Measurements from ENCODE around the gene LRRC8E.
"Not testable (repeated sequence)": the region's sequence is repeated elsewhere in the genome, so short reads cannot be mapped to it uniquely, and the experiment has no call there.

LRRC8E gene

DNA sequence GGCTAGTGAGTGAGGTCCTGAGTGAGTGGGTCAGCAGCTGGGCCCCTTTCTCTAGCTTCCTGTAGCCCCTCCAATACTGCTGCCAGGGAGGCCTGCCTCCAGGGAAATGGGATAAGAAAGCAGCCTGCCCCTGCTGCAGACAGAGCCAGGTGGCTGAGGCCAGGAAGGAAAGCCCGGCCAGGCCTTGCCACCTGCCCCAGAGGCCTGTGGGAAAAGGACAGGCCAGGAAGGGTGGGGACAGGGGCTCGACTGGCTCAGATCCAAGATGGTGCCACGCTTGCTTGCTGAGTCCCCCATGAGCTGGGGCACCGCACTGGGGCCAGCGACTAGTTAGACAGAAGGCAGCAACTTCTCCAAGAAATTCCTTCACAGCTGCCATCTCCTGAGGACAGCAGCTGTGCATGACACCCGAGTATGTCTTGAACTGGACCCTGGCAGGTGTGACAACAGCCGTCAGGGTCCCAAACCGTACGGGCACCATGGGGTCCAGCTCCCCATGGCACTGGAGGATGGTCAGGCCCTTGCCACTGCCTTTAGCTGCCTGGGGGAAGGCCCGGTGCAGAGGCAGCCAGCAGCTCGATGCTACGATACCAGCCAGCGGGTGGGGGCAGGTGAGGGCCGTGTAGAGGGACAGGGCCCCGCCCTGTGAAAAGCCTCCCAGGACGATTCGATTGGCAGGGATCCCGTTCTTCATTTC, 9.1 kb upstream of the LRRC8E start:
- H3K27ac ChIP-seq (ENCODE audit: low read depth, low read length): no peak overlapping the region
- no peak overlapping the region for H3K4me3 ChIP-seq (ENCODE audit: low read depth, low read length)
- H3K79me2 ChIP-seq (ENCODE audit: control insufficient read depth, insufficient read depth, low read length, unreplicated experiment): no peaks in the 10 kb centered on the region
- H3K27me3 ChIP-seq (ENCODE audit: insufficient read depth, low read length): peaks cover 7% of the 10 kb centered on the region
- no peak overlapping the region for H2AFZ ChIP-seq (ENCODE audit: low read length, unreplicated experiment)
- H3K4me1 ChIP-seq (ENCODE audit: control insufficient read depth, insufficient read depth, low read length, unreplicated experiment): no peaks in the 10 kb centered on the region
- H3K36me3 ChIP-seq (ENCODE audit: insufficient read depth, low read length): no peaks in the 10 kb centered on the region

DNA sequence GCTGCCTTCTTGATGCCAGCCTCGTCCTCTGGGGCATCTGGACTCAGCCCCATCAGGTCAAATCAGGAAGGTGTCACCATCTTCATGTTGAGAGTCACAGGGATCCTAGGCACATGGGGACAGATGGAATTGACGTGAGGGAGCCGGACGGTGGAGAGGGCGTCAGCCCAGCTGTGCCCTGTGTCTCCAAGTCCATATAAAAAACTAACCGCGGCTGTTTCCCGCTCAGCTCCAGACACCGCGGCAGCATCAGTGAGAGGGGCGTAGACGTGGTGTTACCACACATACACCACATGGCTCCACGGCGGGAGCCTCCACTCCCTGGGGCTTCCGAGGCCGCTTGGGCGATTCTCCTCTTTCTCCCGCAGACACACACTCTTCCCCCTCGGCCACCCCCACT, 8.5 kb upstream of the LRRC8E start:
- Histone ChIP-seq H3K4me3 (ENCODE audit: low read depth, low read length) (no peak overlapping the region), H3K27me3 (ENCODE audit: insufficient read depth, low read length) (peaks cover 2% of the 10 kb centered on the region), H3K27ac (ENCODE audit: low read depth, low read length) (no peak overlapping the region), H3K79me2 (ENCODE audit: control insufficient read depth, insufficient read depth, low read length, unreplicated experiment) (no peaks in the 10 kb centered on the region), H2AFZ (ENCODE audit: low read length, unreplicated experiment) (no peak overlapping the region), H3K36me3 (ENCODE audit: insufficient read depth, low read length) (no peaks in the 10 kb centered on the region), H3K4me1 (ENCODE audit: control insufficient read depth, insufficient read depth, low read length, unreplicated experiment) (no peaks in the 10 kb centered on the region)

DNA sequence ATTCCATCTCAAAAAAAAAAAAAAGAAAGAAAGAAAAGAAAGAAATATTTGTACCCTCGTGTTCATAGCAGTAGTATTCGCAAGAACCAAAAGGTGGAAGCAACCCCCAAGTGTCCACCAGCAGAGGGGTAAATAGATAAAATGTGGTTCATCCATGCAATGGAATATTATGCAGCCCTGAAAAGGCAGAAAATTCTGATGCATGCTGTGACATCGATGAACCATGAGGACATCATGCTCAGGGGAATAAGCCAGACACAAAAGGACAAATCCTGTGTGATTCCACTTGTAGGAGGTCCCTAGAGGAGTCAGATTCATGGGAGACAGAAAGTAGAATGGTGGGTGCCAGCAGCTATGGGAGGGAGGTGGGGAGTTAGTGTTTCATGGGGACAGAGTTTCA, 6.4 kb upstream of the LRRC8E start:
- Histone ChIP-seq H3K4me1 (ENCODE audit: control insufficient read depth, insufficient read depth, low read length, unreplicated experiment) (no peaks in the 10 kb centered on the region), H3K79me2 (ENCODE audit: control insufficient read depth, insufficient read depth, low read length, unreplicated experiment) (no peaks in the 10 kb centered on the region), H2AFZ (ENCODE audit: low read length, unreplicated experiment) (no peak overlapping the region), H3K27me3 (ENCODE audit: insufficient read depth, low read length) (no peaks in the 10 kb centered on the region), H3K4me3 (ENCODE audit: low read depth, low read length) (no peak overlapping the region), H3K27ac (ENCODE audit: low read depth, low read length) (no peak overlapping the region), H3K36me3 (ENCODE audit: insufficient read depth, low read length) (no peaks in the 10 kb centered on the region)

DNA sequence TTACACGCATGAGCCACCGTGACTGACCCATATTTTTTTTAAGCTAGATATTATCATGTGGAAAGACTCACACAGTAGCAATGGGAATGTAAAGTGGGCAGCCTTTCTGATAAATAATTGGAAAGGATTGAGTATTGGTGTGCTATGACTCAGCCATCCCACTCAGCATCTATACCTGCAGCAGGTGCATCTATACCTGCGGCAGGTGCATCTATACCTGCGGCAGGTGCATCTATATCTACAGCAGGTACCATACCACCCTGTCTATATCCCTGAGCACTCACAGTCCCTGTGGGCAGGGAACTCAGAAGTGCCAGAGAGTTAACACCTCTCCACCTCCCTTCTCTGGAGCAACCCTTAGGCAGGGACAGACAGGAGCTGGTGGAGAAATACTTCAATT, 5.2 kb upstream of the LRRC8E start:
- Histone ChIP-seq H2AFZ (ENCODE audit: low read length, unreplicated experiment) (no peak overlapping the region), H3K27ac (ENCODE audit: low read depth, low read length) (no peak overlapping the region)

DNA sequence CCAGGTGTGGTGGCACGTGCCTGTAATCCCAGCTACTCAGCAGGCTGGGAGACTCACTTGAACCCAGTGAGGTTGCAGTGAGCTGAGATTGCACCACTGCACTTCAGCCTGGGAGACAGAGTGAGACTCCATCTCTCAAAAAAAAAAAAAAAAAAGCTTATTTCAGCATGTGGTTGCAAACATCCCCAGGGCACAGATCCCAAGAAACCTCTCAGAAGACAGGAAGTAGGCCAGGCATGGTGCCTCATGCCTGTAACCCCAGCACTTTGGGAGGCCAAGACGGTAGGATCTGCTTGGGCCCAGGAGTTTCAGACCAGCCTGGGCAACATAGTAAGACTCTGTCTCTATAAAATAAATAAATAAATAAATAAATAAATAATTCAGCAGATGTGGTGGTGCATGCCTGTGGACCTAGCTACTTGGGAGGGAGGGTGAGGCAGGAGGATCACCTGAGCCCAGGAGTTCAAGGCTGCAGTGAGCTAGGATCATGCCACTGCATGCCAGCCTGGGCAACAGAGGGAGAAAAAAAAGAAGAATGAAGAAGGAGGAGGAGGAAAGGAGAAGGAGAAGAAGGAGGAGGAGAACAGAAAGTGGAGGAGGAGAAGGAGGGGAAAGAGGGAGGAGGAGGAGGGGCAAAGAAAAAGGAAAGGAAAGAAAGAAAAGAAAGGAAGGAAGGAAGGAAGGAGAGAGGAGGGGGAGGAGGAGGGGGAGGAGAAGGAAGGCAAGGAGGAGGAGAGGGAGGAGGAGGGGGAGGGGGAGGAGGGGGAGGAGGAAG, 4.3 kb upstream of the LRRC8E start:
- Histone ChIP-seq H3K79me2 (ENCODE audit: control insufficient read depth, insufficient read depth, low read length, unreplicated experiment) (no peaks in the 10 kb centered on the region), H3K4me1 (ENCODE audit: control insufficient read depth, insufficient read depth, low read length, unreplicated experiment) (no peaks in the 10 kb centered on the region), H3K36me3 (ENCODE audit: insufficient read depth, low read length) (no peaks in the 10 kb centered on the region), H3K27ac (ENCODE audit: low read depth, low read length) (no peak overlapping the region), H3K27me3 (ENCODE audit: insufficient read depth, low read length) (no peaks in the 10 kb centered on the region), H2AFZ (ENCODE audit: low read length, unreplicated experiment) (no peak overlapping the region), H3K4me3 (ENCODE audit: low read depth, low read length) (no peak overlapping the region)

More for the DNA sequence above, 5.2 kb upstream of the LRRC8E start:
- Histone ChIP-seq H3K79me2 (ENCODE audit: control insufficient read depth, insufficient read depth, low read length, unreplicated experiment) (no peaks in the 10 kb centered on the region), H3K27me3 (ENCODE audit: insufficient read depth, low read length) (no peaks in the 10 kb centered on the region), H3K4me1 (ENCODE audit: control insufficient read depth, insufficient read depth, low read length, unreplicated experiment) (no peaks in the 10 kb centered on the region), H3K4me3 (ENCODE audit: low read depth, low read length) (no peak overlapping the region), H3K36me3 (ENCODE audit: insufficient read depth, low read length) (no peaks in the 10 kb centered on the region)

DNA sequence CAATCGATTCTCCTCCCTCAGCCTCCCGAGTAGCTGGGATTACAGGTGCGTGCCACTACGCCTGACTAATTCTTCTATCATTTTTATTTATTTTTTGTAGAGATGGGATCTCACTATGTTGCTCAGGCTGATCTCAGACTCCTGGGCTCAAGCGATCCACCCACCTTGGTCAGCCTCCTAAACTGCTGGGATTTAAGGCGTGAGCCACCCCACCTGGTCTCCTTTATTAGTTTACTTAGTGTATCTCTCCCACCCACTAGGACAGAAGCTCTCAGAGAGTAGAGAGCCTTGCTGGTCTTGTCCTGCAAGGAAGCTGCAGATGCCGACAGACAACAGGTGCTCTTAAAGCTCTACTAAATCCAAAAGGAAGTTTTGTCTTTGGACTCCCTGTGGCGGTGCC, 2.5 kb upstream of the LRRC8E start:
- Histone ChIP-seq H3K27me3 (ENCODE audit: insufficient read depth, low read length) (no peaks in the 10 kb centered on the region), H3K36me3 (ENCODE audit: insufficient read depth, low read length) (no peaks in the 10 kb centered on the region), H3K79me2 (ENCODE audit: control insufficient read depth, insufficient read depth, low read length, unreplicated experiment) (peaks cover 3% of the 10 kb centered on the region)

DNA sequence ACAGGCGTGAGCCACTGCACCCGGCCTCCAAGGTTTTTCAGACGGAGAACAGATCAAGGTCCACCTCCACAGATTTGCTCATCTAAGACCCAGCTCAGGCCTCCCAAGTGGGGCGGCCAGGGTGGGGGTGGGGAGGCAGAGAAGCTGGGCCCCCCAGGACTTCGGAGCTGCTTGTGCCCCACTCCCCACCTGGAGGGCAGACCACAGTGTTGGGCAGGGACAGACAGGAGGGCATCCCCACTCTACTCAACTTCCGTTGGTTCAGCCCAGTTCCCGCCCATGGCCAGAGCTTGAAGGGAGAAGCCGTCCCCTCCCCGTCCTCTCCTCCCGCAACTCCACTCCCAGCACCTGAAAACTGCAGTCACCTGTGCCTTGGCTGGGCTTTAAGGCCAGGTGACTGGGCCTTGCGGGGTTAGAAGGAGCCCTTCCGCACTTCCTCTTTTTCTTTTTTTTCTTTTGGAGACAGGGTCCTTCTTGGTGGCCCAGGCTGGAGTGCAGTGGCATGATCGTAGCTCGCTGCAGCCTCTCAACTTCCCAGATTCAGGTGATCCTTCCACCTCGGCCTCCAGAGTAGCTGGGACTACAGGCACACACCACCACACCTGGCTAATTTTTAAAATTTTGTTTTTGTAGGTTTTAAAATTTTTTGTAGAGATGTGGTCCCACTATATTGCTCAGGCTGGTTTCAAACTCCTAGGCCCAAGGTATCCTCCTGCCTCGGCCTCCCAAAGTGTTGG, 734 bp upstream of the LRRC8E start:
- Histone ChIP-seq H2AFZ (ENCODE audit: low read length, unreplicated experiment) (no peak overlapping the region), H3K4me1 (ENCODE audit: control insufficient read depth, insufficient read depth, low read length, unreplicated experiment) (no peaks in the 10 kb centered on the region), H3K27ac (ENCODE audit: low read depth, low read length) (no peak overlapping the region), H3K79me2 (ENCODE audit: control insufficient read depth, insufficient read depth, low read length, unreplicated experiment) (peaks cover 3% of the 10 kb centered on the region), H3K4me3 (ENCODE audit: low read depth, low read length) (peak overlapping the region; percentile 92; the same call in 1 of the 2 replicates), H3K36me3 (ENCODE audit: insufficient read depth, low read length) (no peaks in the 10 kb centered on the region), H3K27me3 (ENCODE audit: insufficient read depth, low read length) (no peaks in the 10 kb centered on the region)

More for the DNA sequence above, 2.5 kb upstream of the LRRC8E start:
- Histone ChIP-seq H3K27ac (ENCODE audit: low read depth, low read length) (no peak overlapping the region), H3K4me1 (ENCODE audit: control insufficient read depth, insufficient read depth, low read length, unreplicated experiment) (no peaks in the 10 kb centered on the region), H3K4me3 (ENCODE audit: low read depth, low read length) (no peak overlapping the region), H2AFZ (ENCODE audit: low read length, unreplicated experiment) (no peak overlapping the region)

DNA sequence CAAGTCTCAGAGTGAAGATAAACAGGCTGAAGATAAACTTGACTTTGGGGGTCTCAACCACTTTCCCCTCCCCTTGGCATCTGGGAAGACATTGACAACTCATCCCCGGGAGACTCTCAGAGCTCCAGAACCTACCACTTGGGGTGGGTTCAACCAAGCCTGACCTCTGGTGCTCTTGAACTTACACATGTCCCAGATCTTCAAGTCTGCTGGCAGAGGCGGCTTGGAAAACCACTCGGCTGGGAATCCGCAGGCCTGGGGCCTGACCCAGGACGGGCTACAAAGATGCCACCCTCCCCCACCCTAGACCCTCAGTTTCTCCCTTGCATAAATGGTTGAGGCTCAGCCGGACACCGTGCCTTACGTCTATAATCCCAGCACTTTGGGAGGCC, 512 bp downstream of the LRRC8E start:
- H3K4me3 ChIP-seq (ENCODE audit: low read depth, low read length): peak overlapping the region; percentile 92
- H2AFZ ChIP-seq (ENCODE audit: low read length, unreplicated experiment): peak overlapping the region; percentile 23
- no peak overlapping the region for H3K27ac ChIP-seq (ENCODE audit: low read depth, low read length)
- H3K4me1 ChIP-seq (ENCODE audit: control insufficient read depth, insufficient read depth, low read length, unreplicated experiment): no peaks in the 10 kb centered on the region
- no peaks in the 10 kb centered on the region for H3K27me3 ChIP-seq (ENCODE audit: insufficient read depth, low read length)
- peaks cover 3% of the 10 kb centered on the region for H3K79me2 ChIP-seq (ENCODE audit: control insufficient read depth, insufficient read depth, low read length, unreplicated experiment)
- H3K36me3 ChIP-seq (ENCODE audit: insufficient read depth, low read length): no peaks in the 10 kb centered on the region

DNA sequence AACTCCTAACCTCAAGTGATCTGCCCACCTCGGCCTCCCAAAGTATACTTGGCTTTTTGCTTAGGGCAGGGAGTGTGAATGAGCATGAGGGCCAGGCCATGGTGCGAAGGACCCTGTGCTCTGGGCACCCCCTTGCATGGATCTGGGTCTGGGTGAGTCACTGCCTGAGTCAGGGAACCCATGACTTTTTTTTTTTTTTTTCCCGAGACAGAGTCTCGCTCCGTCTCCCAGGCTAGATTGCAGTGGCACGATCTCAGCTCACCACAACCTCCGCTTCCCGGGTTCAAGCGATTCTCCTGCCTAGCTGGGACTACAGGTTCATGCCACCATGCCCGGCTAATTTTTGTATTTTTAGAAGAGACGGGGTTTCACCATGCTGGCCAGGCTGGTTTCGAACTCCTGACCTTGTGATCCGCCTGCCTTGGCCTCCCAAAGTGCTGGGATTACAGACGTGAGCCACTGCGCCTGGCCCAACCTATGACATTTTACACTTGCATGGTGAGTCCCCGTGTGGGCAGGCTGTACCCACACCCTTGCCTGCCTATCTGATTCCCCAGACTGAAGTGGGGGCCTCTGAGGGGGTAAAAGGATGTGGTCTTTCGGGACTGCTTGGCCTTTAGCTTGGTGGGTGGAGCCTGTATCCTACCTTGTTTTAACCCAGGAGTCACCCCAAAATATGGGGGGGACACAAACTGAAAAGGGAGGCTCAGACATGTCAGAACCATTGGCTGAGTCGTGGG, 5.2 kb downstream of the LRRC8E start:
- H3K27ac ChIP-seq (ENCODE audit: low read depth, low read length); H3K4me1 ChIP-seq (ENCODE audit: control insufficient read depth, insufficient read depth, low read length, unreplicated experiment); H2AFZ ChIP-seq (ENCODE audit: low read length, unreplicated experiment); H3K79me2 ChIP-seq (ENCODE audit: control insufficient read depth, insufficient read depth, low read length, unreplicated experiment); H3K4me3 ChIP-seq (ENCODE audit: low read depth, low read length); H3K36me3 ChIP-seq (ENCODE audit: insufficient read depth, low read length); H3K27me3 ChIP-seq (ENCODE audit: insufficient read depth, low read length): not testable (repeated sequence)

DNA sequence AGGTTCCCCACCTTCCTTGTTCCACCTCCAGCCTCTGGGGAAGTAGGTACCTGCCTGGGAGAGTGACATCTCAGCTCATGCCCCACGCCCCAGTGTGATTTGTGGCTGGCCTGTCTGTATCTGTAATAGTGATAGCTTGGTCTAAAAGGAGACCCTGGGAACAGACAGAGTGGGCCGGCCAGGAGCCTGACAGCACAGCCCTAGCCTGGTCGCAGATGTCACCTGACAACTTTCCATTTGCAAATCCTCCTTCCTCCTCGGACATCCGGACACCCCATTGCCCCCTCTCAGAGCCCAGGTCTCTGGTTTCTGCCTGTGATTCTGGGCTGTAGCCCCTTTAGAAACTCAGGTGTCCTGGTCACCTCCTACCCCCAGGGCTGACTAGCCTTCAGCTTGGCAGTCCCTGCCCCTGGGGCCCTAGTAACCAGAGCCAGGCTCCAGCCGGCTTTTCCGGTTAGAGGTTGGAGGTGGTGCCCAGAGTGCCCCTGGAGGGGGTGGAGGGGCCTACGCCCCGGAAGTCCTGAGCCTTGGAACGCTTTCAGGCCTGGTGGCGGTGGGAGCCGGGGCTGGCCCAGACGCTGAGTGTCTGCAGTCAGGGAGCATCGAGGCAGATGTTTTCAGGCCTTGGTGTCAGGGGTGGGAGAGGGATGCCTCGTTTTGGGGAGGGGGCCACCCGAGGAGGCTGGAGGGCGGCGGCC, 6.5 kb downstream of the LRRC8E start:
- no peaks in the 10 kb centered on the region for H3K27me3 ChIP-seq (ENCODE audit: insufficient read depth, low read length)
- H3K4me3 ChIP-seq (ENCODE audit: low read depth, low read length): no peak overlapping the region
- H3K36me3 ChIP-seq (ENCODE audit: insufficient read depth, low read length): no peaks in the 10 kb centered on the region
- H3K79me2 ChIP-seq (ENCODE audit: control insufficient read depth, insufficient read depth, low read length, unreplicated experiment): peaks cover 3% of the 10 kb centered on the region
- H3K4me1 ChIP-seq (ENCODE audit: control insufficient read depth, insufficient read depth, low read length, unreplicated experiment): no peaks in the 10 kb centered on the region
- no peak overlapping the region for H2AFZ ChIP-seq (ENCODE audit: low read length, unreplicated experiment)
- H3K27ac ChIP-seq (ENCODE audit: low read depth, low read length): no peak overlapping the region
